TTC549 (cell line): ENCODE data around the gene BSN.

Source experiments
- FAIRE-seq: peaks from 2 replicates; lab custom pipeline; 2012; peaks lifted over from hg19 to GRCh38; lab: Jason Lieb, UNC

Gene BSN

GRCh38 chr3:49630784-49631183 lies 76.5 kb downstream of the BSN start:
- FAIRE-seq = no peak

GRCh38 chr3:49634736-49635135 lies 80.5 kb downstream of the BSN start:
- no peak for FAIRE-seq

DNA sequence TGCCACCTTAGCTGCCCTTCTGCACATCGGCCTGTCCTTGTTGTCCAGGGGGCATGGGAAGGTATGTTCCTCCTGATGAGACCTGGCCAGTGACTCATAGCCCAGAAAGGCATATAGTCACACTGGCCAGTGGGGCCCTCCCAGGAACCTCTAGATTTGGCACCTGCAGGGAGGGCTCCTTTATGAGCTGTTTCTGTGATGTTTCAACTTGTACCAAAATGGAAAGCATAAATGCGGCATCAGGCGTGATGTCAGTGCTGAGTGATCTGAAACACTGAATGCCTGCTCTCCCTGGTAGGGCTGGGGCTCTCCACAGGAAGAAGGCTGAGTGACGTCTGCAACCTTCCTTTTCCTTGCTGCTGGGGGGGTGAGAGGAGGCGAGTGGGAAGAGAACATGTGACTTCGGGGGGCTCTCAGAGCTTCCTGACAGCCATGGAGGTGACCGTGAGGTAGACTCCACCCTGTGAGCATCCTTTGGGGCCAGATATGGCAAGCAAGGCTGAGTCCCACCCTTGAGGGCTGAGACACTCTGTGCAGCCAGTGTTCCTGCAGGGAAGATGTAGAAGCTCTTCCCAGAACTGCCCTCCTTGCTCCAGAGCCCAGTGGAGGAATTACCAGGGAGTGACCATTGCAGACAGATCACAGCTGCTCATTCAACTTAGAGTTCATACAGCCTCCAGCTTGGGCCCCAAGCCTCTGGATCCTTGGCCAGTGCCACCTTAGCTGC lies 82.8 kb downstream of the BSN start:
- no peak for FAIRE-seq

DNA sequence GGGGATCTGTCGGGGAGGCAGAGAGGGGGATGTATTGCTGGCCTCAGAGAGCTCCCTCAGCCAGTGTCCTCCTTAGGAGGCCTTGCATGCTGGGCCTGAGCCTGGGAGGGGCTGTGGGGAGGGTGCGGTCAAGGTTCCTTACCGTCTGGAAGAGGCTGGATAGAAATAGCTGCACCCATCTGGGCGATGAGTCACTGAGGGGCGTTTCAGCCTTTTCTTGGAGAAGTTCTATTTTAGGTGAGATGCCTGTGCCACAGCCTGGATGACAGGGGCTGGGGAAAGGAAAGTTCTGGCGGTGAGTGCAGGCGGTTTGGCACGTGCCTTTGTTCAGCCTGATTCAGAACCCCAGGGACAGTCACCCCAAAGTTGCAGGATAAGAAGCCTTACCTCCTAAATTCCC lies 84.2 kb downstream of the BSN start:
- FAIRE-seq = no peak

- no peak for FAIRE-seq
Measured at GRCh38 chr3:49639551-49639950, 85.3 kb downstream of the BSN start.

- no peak for FAIRE-seq
Measured at GRCh38 chr3:49641292-49641691, 87.0 kb downstream of the BSN start.

DNA sequence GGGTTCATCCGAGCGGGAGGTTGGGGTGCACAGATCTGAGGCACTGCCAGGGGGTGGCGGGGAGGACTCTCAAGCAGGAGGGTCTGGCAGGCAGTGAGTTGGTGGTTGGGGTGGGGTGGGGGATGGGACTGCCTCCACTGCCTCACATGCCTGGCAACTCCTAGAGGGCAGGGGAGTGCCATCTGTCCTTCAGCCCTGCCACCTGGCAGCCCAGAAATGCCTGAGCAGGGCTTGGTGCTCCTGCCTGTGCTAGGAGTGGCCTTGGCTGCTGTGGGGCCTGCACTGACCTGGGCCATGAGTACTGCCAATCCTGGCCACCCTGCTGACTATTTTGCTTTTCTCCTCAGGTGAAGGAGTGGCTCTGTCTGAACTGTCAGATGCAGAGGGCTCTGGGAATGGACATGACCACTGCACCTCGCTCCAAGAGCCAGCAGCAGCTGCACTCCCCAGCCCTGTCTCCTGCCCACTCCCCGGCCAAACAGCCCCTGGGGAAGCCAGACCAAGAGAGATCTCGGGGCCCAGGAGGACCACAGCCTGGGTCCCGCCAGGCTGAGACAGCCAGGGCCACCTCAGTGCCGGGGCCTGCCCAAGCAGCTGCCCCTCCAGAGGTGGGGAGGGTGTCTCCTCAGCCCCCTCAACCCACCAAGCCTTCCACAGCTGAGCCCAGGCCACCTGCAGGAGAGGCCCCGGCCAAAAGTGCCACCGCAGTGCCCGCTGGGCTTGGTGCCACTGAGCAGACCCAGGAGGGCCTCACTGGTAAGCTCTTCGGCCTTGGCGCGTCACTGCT lies 87.8 kb downstream of the BSN start:
- no peak for FAIRE-seq

DNA sequence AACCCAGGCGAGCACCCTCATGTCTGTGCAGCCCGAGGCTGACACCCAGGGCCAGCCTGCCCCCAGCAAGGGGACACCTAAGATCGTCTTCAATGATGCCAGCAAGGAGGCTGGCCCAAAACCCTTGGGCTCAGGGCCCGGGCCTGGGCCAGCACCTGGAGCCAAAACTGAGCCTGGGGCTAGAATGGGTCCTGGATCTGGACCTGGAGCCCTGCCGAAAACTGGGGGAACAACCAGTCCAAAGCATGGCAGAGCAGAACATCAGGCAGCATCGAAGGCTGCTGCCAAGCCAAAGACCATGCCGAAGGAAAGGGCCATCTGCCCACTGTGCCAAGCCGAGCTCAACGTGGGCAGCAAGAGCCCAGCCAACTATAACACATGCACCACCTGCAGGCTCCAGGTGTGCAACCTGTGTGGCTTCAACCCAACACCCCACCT lies 88.5 kb downstream of the BSN start:
- FAIRE-seq = no peak

DNA sequence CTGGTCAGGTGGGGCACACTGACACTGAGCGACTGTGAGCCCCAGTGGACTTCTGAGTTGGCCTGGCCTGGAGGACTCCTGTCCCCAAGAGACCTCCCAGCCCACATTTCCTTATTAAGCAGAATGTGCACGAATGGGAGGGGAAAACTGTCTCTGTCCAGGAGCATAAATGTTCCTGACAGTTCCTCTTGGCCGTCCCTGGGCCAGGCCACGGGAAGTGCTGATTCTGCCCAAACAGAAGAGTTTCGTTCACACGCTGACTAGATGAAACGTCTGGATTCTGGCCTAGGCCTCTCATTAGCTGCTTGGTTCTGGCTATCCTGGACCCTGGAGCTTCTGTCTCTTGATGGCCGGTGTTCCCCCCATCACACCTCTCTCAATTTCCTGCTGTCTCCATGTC lies 90.4 kb downstream of the BSN start:
- FAIRE-seq = no peak

DNA sequence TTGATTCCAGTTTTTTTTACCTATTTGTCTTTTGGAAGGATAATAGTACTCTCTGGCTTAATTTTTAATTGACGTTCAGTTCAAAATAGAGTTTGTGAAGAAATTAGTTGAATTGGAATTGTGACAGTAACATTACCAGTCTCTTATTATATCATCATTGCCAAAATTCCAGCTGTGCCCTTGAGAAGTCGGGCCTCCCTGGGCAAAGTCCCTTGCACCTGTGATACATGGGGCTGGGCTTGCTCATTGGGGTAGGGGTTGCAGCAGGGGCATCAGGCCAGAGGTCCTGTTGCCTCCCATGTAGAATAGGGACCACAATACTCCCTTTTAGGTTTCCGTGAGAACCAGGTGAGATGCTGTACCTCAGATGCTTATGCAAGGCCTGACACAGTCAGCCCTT lies 92.0 kb downstream of the BSN start:
- FAIRE-seq = no peak

GRCh38 chr3:49647741-49648140 lies 93.5 kb downstream of the BSN start:
- FAIRE-seq = no peak

DNA sequence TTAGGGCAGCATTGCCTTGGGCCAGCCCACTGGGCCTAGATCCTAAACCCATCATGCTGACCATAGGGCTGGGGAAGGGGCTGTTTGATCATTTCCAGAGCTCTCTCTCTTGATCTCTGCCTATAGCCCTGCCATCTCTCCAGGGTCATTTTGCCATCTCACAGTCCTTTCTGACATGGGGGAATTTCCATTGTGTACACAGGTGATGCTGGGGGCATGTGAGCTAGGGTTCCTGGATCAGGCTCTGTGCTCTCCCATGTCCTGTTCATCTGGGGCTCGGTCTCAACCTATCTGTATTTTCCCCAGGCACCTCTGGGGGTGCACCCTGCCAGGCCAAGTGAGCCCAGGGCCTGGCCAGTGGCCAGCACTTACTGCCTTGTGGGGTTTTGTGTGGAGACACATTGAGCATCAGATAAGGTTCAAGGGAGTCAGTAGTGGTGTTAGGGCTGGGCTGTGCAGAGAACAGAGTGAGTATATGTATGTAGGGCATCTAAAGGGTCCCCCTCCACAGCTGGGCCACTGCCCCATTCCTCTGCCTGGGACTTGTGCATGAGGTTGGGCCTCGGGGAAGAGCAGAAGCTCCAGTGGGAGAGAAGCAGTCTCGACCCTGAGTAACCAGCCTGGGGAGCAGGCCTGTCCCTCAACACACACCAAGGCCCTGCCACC lies 94.2 kb downstream of the BSN start:
- FAIRE-seq = no peak

DNA sequence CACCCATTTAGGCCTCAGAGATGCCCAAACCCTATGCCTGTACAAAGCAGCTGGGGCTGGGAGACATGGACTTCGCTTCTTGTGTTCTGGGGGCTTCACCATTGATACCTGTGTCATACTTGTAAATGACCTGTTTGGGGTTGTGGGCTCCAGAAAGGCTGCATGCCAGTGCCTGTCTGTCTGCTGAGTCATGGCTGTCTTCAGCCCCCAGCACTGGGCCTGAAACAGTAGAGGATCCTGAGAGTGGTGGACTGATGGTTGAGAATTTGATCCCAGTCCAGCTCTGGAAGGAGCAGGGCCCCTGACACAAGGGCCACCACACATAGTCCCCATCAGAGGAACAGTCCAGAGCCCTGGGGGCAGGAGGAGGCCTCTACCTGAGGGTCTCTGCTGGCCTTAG lies 95.3 kb downstream of the BSN start:
- FAIRE-seq = no peak

GRCh38 chr3:49650177-49650576 lies 95.9 kb downstream of the BSN start:
- no peak for FAIRE-seq

- no peak for FAIRE-seq
Measured at GRCh38 chr3:49650637-49651036, 96.4 kb downstream of the BSN start.

GRCh38 chr3:49652218-49652902 lies 98.1 kb downstream of the BSN start:
- no peak for FAIRE-seq

DNA sequence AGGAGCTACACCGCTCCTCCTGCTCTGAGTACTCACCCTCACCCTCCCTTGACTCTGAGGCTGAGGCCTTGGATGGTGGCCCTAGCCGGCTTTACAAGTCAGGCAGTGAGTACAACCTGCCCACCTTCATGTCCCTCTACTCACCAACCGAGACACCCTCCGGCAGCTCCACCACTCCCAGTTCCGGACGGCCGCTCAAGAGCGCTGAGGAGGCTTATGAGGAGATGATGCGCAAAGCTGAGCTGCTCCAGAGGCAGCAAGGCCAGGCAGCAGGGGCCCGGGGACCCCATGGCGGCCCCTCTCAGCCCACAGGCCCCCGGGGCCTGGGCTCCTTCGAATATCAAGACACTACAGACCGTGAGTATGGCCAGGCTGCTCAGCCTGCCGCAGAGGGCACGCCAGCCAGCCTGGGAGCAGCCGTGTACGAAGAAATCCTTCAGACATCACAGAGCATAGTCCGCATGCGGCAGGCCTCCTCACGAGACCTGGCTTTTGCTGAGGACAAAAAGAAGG lies 98.7 kb downstream of the BSN start:
- no peak for FAIRE-seq

GRCh38 chr3:49653621-49654020 lies 99.3 kb downstream of the BSN start:
- FAIRE-seq = no peak

DNA sequence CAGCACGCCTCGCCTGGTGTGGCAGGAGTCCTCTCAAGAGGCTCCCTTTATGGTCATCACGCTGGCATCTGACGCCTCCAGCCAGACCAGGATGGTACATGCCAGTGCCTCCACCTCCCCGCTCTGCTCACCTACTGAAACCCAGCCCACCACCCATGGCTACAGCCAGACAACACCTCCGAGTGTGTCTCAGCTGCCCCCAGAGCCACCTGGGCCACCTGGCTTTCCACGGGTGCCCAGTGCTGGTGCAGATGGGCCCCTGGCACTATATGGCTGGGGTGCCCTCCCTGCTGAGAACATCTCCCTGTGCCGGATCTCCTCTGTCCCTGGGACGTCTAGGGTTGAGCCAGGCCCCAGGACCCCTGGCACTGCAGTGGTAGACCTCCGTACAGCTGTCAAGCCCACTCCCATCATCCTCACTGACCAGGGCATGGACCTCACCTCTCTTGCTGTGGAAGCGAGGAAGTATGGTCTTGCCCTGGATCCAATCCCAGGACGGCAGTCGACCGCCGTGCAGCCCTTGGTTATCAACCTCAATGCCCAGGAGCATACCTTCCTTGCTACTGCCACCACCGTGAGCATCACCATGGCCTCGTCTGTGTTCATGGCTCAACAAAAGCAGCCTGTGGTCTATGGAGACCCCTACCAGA lies 100.0 kb downstream of the BSN start:
- no peak for FAIRE-seq

GRCh38 chr3:49654955-49655556 lies 100.8 kb downstream of the BSN start:
- no peak for FAIRE-seq

- FAIRE-seq = no peak
Measured at GRCh38 chr3:49655731-49656285, 101.5 kb downstream of the BSN start.
